Gastrocnemius medialis (tissue), 4 donors: ENCODE data around the gene HPCAL1.

Source experiments
- CTCF ChIP-seq, 5 experiments: fragments of 450-650 bp in 3 of 5; fragments of 200-600 bp in 2 of 5; sonication (generic) in 2 of 5; IDR thresholded peaks in 4 of 5; conservative IDR thresholded peaks in 1 of 5; 1 replicate in 4 of 5; 2 replicates in 1 of 5; pipeline ENCODE4 v1.5.1; 2016 to 2019; ENCODE audit warnings: antibody characterized with exemption in 5 of 5, mild to moderate bottlenecking in 3 of 5, moderate library complexity in 3 of 5
- POLR2A ChIP-seq, 2 donors: fragments of 450-650 bp; IDR thresholded peaks; one replicate each; pipeline ENCODE4 v1.6.1; 2017; ENCODE audit warnings: antibody characterized with exemption in 2 of 2, mild to moderate bottlenecking in 2 of 2, moderate library complexity in 2 of 2

- TF ChIP-seq CTCF (IDR thresholded peaks at IDR 0.05 in 4 of 5, conservative IDR thresholded peaks at IDR 0.05 in 1 of 5) (no peak), POLR2A (IDR thresholded peaks at IDR 0.05) (no peak)
These were observed 62.7 kb downstream of the HPCAL1 start for GRCh38 chr2:10365412-10365811.
